Measurements from ENCODE around the gene BRD3OS. TPM values are rescaled to one million over a fixed set of nuclear protein-coding genes. Genes with fewer than 3 reads are reported as not detected.

BRD3OS gene
- total RNA-seq, 4 donors from 2014 or later: 0.76 to 9.3 (median 5.8) TPM

GRCh38 chr9:133977421-133978201, 47.7 kb upstream of the BRD3OS start:
- Histone ChIP-seq H3K36me3 (no peaks in the 10 kb centered on the region), H3K27me3 (peaks cover 0 to 13% (median 4%) of the 10 kb centered on the region in 3 donors), H3K4me1 (peaks cover 0 to 12% of the 10 kb centered on the region in 2 donors), H3K27ac (no peak overlapping the region), H3K4me3 (no peak overlapping the region), H3K9me3 (no peaks in the 10 kb centered on the region)
- TF ChIP-seq POLR2A (IDR thresholded peaks at IDR 0.05) (no peak), CTCF (IDR thresholded peaks at IDR 0.05 in 4 of 5, conservative IDR thresholded peaks at IDR 0.05 in 1 of 5) (no peak)
- ATAC-seq (no peak), DNase-seq (no peak)
- in situ Hi-C loops (cut with MboI; ENCODE audit: low sequenced_read_pairs in 4 of 4) (no loop called here), intact Hi-C loops (cut with DNase I; ENCODE audit: low total_unique reads) (no loop called here)

GRCh38 chr9:133978226-133978898, 46.9 kb upstream of the BRD3OS start:
- H3K27ac ChIP-seq: no peak overlapping the region
- no peak overlapping the region for H3K4me3 ChIP-seq
- DNase-seq: no peak

GRCh38 chr9:133978899-133979272, 46.4 kb upstream of the BRD3OS start:
- peak overlapping the region; percentile 25 to 41 (median 32) for H3K4me3 ChIP-seq
- no peak for ATAC-seq
- DNase-seq: no peak

More at GRCh38 chr9:133978226-133978898, 46.9 kb upstream of the BRD3OS start:
- intact Hi-C loops (cut with DNase I; ENCODE audit: low total_unique reads) (no loop called here), in situ Hi-C loops (cut with MboI; ENCODE audit: low sequenced_read_pairs in 4 of 4) (no loop called here)
- peaks cover 0 to 12% of the 10 kb centered on the region in 2 donors for H3K4me1 ChIP-seq
- no peaks in the 10 kb centered on the region for H3K36me3 ChIP-seq
- no peak for TF ChIP-seq CTCF (IDR thresholded peaks at IDR 0.05 in 4 of 5, conservative IDR thresholded peaks at IDR 0.05 in 1 of 5)
- no peak for TF ChIP-seq POLR2A (IDR thresholded peaks at IDR 0.05)
- H3K9me3 ChIP-seq: no peaks in the 10 kb centered on the region
- no peak for ATAC-seq
- H3K27me3 ChIP-seq: peaks cover 0 to 13% (median 4%) of the 10 kb centered on the region in 3 donors

GRCh38 chr9:133979273-133979920, 45.9 kb upstream of the BRD3OS start:
- intact Hi-C loops (cut with DNase I; ENCODE audit: low total_unique reads) (no loop called here), in situ Hi-C loops (cut with MboI; ENCODE audit: low sequenced_read_pairs in 4 of 4) (no loop called here)
- Histone ChIP-seq H3K36me3 (no peaks in the 10 kb centered on the region), H3K9me3 (no peaks in the 10 kb centered on the region), H3K27me3 (peaks cover 0 to 13% (median 4%) of the 10 kb centered on the region in 3 donors), H3K4me1 (peaks cover 0 to 12% of the 10 kb centered on the region in 2 donors), H3K4me3 (peak overlapping the region; percentile 25 to 41 (median 32)), H3K27ac (peak overlapping the region in 2 of 4 donors; percentile 43 to 47)
- TF ChIP-seq POLR2A (IDR thresholded peaks at IDR 0.05) (no peak), CTCF (IDR thresholded peaks at IDR 0.05 in 4 of 5, conservative IDR thresholded peaks at IDR 0.05 in 1 of 5) (no peak)
- DNase-seq: no peak
- ATAC-seq: peak in 1 of 2 donors; percentile 58

More at GRCh38 chr9:133978899-133979272, 46.4 kb upstream of the BRD3OS start:
- in situ Hi-C loops (cut with MboI; ENCODE audit: low sequenced_read_pairs in 4 of 4): no loop called here
- TF ChIP-seq POLR2A (IDR thresholded peaks at IDR 0.05) (no peak), CTCF (IDR thresholded peaks at IDR 0.05 in 4 of 5, conservative IDR thresholded peaks at IDR 0.05 in 1 of 5) (no peak)
- Histone ChIP-seq H3K27me3 (peaks cover 0 to 13% (median 4%) of the 10 kb centered on the region in 3 donors), H3K9me3 (no peaks in the 10 kb centered on the region), H3K36me3 (no peaks in the 10 kb centered on the region), H3K27ac (no peak overlapping the region), H3K4me1 (peaks cover 0 to 12% of the 10 kb centered on the region in 2 donors)
- intact Hi-C loops (cut with DNase I; ENCODE audit: low total_unique reads): no loop called here

Measured in gastrocnemius medialis (tissue), 4 donors.